GM18519 (cell line): ENCODE data around the gene BRCA2.

Experiments used
- ATAC-seq: cut with Tn5 transposase; IDR thresholded peaks from one replicate; pipeline ENCODE4 v1.9.1; 2021; ENCODE audit warnings: mild to moderate bottlenecking, moderate library complexity; ENCODE audit not compliant: unreplicated experiment, low FRiP score

BRCA2 gene

DNA sequence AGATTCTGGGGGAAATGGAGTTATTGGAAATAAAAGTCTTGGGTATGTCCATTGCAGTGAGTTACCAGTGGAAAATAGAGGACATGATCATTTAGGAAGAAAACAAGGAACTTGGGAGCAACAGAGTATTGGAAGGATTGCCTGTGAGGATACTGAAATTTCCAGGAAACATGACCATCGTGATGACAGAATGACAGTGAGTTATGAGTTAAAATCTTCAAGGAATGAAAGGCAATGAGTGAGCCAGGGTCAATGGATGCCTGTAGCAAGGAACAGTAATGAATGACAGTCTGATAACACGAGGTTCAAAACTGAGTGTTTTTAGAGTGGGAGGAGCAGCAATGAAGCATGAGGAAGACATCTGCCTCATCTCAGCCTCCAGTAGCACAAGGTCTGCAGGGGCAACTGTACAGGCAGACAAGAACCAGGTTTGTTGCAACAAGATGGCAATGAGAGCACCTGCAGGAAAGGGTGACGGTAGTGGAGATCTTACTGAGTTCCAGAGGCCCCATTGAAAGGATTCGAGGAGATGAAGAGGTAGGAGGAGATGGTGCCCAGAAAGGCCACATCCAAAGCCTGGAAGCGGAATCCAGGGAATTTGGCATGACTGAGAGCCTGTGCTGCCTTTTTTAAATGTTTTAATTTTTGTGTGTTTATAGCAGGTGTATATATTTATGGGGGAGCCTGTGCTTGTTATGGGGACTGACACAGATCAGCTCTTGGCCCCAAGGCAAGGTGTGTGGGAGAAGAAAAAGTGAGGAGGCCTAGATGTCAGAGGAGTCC lies 68.7 kb downstream of the BRCA2 start:
- ATAC-seq, result no peak

DNA sequence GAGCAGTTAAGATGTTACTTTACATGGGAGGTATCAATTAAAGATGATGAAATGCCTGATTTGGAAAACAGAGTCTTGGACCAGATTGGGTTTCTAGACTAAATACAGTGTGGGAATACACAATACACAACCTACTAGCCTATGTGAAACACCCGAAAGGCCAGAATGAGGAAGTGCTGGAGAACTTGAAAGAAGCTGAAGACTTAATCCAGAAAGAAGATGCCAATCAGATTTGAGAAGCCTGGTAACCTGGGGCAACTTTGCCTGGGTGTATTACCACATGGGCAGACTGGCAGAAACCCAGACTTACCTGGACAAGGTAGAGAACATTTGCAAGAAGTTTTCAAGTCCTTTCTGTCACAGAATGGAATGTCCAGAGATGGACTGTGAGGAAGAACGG lies 69.4 kb downstream of the BRCA2 start:
- ATAC-seq, result no peak

DNA sequence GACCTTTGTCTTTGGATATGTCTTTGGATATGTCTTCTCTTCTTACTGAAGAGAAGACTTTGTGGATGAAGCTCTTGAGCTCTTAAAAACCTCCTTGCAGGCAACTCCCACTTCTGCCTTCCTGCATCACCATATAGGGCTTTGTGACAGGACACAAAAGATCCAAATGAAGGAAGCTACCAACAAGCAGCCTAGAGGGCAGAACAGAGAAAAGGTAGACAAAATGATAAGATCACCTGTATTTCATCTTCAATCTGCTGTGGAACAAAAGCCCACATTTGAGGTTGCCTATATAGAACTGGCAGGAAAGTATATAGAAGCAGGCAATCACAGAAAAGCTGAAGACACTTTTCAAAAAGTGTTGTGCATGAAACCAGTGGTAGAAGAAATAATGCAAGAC lies 70.1 kb downstream of the BRCA2 start:
- no peak for ATAC-seq

DNA sequence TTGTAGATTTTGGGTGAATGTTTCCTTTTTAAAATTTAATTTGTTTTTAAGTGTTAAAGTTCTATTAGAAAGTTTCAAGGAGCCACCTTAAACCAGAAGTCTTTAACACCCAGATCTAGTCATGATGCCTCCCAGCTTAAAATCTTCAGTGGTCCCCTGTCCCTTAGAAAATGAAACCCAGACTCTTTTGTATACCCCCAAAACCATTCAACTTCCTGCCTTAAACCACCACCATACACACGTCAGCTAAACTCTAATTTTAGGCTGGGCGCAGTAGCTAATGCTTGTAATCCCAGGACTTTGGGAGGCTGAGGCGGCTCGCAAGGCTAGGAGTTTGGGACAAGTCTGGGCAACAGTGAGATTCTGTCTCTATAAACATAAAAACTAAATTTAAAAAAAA lies 74.7 kb downstream of the BRCA2 start:
- ATAC-seq, result no peak

DNA sequence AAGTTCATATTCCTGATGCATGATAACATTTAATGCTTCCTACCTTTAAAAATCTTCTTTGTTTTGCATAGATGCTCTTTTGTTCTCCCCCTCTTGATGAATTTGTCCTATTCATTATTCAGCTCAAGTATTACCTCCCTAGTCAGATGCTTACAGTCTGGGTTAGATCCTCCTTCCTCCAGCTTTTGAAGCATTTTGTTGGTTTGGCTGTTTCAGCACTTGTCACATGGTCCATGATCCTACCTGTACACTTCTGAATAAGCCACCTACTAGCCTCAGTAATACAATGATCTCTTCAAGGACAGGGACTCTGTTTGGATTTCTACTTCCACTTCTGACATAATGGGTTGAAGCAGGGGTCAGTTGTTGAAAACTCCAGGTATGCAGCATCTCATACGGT lies 75.2 kb downstream of the BRCA2 start:
- no peak for ATAC-seq

DNA sequence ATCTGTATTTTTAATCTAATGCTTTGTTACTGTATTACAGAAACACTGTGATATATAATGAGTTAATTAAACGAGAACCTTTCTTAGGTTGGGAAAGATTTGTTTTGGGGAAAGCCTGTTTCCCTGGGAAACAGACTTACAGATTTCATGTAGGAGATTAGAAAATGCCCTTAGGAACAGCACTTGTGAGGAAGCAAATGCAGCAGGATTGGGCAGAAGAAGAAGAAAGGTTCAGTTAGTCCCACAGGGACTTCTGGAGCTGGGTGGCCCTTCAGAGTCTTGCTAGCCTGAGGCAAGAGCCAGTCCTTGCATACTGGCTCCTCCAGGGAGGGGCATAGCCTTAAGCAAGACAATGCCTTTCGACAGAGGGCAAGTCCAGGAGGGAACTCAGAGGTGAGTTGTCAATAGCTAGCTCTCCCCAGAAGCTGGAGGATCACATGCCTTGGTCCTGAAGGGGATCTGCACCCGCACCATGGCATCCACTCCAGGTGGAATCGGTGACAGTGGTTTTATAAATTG lies 75.9 kb downstream of the BRCA2 start:
- no peak for ATAC-seq

DNA sequence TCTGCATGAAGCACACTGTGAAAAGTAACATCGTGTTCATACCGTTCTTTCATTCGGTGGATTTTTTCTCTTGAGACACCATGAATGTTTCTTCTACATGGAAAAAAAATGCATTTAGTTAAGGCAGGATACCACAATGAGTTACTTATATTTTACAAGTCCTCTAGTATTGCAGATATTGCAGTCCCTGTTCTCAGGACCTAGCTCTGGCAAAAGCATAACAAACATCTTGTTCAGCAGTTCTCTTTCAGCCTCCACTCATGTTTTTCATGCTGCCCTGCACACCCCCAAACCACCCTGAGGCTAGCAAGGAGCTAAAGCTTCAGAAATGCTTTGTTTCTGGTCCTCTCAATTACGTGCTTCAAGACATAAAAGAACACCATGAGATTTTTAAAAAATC lies 87.8 kb downstream of the BRCA2 start:
- ATAC-seq, result no peak

DNA sequence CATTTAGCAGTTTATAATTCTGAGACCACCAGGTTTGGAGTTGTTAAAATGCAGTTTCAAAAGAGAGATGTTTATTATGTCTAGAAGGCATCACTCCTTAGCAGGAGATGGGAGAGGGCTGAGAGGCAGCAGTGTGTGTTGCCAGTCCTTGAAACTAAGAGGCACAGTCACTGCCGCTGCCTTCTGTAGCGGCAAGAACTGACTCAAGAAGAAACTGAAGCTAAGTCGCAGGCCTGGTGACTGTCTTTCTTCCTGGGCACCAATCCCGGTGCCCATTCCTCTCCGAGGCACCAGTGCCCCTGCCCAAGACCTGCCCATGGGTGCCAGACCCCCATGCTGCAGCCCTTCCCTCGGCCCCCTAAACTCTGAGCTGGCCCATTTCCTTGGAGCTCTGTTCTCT lies 92.5 kb downstream of the BRCA2 start:
- no peak for ATAC-seq

DNA sequence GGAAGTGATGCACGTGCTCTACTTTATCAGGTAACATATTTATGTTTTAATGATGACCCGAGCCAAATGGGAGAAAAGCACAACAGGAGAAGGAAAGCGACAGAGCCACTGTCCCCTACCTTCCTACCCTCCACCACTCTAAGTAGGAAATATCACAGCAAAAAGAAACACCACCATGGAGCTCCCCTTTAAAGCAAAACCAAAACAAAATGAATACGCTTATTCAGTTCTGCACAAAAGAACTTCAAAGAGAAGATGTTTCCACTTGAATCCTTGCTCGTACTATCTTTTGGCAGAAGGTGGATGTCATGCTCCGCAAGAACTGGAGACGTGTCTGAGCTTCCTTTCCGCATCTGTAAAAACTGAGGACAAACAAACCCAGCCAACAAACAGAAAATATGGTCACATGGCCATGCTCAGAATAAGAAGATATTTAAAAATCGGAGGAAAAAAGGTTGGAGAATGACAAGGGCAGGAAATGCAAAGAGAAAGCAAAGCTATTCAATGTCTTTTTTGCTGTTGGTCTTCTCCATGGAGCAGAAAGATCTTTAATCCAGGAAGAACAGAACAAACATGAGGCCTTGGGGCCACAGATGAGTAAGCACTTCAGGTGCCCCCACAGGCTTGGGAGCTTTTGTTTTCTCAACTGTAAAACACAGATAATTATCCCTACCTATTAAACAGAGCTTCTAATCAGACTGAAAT lies 93.1 kb downstream of the BRCA2 start:
- no peak for ATAC-seq

DNA sequence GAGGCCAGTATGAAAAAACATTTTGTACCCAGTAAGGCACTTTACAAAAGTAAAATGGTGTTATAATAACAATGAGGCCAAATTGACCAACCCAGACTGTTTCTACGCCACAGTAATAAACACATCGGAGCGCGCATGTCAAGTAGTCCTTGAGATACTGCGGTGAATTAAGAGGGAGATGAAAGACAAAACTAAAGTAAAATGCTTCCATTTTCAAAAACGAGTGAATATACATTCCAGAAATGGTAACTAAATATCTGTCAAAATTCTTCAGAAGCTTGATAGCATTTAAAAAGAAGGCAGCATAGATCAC lies 93.6 kb downstream of the BRCA2 start:
- no peak for ATAC-seq

DNA sequence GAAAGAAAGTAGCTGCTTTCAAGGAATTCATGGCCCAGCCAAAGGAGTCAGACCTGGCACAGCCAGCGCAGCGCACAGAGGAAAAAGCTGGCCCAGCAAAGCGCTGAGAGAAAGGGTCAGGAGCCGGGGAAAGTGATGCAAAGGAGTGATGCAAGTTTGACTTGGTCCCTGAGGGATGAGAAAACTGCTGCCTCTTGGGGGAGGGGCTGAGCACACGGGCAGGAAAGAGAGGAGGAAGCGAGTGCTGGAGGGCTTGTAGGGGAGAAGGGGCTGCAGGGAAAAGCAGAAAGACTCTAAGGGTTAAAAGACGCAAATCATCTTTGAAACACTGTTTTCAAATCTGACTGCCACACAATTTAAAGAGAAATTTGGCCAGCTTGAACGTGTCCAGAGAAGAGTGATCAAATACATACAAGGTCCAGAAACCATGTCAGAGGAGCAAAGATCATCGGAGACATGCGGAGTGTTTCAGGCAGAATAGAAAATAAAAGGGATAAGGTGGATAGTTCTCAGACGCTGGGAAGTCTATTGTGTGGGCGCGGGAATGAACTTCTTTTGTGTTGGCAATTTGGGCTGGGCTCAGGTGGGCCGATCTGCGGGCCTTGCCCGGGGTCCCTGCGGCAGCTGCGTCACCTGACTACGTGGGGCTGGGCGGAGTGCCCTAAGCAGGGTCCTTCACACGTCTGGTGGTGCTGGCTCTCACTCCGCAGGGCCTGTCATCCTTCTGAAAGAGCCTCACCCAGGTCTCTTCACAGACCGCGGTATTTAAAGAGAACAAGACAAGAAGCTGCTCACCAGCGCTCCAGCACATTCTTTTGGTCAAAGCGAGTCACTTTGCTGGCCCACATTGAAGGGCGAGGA lies 94.5 kb downstream of the BRCA2 start:
- ATAC-seq, result no peak

DNA sequence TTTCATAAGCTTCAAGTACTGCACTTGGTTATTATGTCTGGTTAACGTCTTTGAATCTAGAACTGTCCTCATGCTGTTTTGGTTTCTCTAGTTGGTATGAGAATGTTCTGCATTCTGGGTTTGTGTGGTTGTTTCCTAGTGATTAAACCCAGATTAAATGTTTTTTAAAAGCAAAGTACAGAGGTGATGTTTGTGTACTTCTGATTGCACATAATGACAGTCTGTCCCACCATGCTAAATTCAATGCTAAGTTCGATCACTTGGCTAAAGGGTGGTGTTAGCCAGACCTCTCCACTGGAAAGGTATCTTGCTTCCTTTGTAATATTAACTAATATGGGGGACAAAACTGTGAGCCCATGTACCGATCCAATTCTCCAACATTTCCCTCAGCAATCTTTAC lies 98.0 kb downstream of the BRCA2 start:
- ATAC-seq, result no peak

DNA sequence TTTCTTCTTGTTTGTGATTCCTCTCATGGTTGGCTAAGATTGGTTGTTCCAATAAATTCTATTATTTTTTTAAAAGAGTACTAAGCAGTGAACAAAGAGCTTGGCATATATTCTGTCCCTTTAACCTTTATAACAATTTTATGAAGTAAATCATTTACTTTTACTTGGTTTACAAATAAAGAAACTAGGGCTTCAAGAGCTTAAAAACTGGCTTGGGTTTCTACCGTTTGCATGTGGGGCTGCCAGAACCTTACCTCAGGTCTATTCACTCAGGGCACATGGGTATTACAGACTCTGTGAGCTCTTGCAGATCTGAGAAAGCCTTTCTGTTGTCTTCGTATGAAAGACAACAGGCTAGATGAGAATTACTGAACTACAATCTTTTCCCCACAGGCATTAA lies 99.3 kb downstream of the BRCA2 start:
- ATAC-seq, result no peak

DNA sequence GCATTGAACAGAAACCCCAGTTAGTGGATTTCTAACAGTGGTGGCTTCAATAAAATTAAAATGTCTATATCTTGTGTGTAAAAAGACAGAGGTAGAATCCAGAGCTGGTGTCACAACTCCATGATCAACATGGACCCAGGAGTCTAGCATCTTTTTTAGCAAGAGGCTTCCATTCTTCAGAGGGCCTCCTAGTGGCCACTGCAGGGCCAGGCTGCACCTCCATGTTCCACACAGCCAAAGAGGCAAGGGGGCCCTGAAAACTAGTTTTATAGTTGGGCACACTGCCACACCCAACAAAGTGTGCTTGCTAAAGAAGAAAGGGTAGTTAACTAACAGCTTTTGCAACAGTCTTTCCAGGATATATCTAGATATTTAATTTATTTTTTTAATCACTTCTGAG lies 99.7 kb downstream of the BRCA2 start:
- no peak for ATAC-seq

DNA sequence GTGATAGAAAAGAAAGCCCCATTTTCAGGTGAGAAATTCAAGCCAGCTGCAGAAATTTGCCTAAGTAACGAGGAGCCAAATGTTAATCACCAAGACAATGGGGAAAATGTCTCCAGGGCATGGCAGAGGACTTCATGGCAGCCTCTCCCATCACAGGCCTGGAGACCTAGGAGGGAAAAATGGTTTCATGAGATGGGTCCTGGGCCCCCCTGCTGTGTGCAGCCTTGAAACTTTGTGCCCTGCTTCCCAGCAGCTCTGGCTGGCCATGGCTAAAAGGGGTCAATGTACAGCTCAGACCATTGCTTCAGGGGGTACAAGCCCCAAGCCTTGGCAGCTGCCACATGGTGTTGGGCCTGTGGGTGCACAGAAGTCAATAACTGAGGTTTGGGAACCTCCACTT lies 102.7 kb downstream of the BRCA2 start:
- no peak for ATAC-seq

DNA sequence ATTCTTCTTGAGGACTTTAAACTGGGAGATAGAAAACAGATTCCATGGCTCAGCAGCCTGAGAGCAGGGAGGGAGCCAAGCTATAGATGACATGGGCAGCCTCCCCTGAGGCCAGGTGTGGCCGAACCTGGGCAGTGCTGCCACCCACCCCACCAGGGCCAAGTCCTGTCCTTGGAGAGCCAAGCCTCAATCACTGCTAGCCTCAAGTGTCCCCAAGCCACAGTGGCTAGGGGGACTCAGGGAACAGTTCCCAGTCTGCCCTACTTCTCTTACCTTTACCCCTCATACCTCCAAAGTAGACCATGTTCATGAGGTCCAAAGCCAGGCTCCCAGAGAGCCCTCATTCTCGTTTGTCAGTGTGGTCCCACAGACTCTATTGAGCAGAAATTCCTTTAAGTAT lies 104.6 kb downstream of the BRCA2 start:
- ATAC-seq, result no peak

DNA sequence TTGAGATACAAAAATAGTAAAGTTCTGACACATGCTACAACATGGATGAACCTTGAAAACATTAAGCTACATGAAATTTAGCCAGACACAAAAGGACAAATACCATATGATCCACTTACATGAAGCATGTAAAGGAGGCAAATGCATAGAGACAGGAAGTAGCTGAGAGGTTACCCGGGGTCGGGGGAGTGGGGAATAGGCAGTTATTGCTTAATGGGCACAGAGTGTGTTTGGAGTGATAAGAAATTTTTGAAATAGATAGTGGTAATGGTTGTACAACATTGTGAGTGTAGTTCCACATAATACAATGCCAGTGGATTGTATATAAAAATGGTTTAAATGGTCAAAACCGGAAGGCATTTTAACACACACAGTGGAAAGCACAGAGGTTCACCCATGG lies 108.3 kb downstream of the BRCA2 start:
- ATAC-seq, result no peak

DNA sequence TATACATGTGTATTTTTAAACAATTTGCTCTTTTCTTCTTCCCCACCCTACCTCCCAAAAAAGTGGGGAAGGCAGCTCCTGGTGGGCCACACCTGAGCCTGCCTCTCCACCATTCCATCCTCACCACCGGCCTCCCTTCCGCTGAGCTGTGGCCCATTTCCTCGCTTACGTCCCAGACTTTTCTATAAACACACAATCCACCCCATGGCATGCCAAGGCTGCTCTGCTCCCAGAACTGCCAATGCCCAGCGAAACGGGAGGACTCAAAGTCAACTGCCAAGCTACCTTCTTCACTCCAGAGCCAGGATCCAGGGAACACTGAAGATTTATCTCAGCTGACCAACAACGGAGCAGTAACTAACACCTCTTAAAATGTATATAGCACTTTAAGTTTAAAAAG lies 109.8 kb downstream of the BRCA2 start:
- ATAC-seq, result no peak

DNA sequence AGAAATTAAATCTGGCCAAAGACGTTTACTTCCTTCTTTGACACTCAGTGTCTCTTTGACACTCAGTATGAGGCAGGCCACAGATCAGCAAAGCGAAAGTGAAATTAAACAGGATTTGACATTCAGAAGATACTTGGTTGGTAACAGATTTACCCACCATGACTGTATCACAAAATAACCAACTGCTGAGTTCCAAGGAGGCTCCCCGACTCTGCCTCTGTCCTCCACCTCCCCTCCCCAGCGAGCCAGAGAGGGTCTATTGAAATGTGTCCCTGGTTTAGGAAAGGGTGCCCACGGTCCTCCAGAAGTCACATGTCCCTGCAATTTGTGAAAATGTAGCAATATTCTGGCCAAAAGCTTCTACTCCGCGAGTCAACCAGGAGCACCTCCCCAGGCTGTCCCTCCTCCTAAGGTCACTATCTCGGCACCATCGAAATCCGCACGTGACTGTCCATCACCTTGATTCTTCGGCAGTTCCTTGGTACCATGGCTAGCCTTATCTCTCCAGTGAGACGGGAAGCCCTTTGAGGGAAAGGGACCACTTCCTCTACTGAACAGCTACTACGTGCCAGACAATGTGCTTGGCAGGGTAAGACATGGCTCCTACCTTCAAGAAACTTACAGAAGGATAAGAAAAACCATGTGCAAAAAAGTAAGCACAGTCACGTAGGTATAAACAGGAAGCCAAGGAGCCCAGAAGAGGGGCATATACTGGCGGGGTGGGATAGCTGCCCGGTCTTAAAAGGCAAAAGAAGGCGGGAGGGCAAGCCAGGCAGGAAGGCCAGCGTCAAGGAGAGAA lies 111.1 kb downstream of the BRCA2 start:
- peak; percentile 33 for ATAC-seq

DNA sequence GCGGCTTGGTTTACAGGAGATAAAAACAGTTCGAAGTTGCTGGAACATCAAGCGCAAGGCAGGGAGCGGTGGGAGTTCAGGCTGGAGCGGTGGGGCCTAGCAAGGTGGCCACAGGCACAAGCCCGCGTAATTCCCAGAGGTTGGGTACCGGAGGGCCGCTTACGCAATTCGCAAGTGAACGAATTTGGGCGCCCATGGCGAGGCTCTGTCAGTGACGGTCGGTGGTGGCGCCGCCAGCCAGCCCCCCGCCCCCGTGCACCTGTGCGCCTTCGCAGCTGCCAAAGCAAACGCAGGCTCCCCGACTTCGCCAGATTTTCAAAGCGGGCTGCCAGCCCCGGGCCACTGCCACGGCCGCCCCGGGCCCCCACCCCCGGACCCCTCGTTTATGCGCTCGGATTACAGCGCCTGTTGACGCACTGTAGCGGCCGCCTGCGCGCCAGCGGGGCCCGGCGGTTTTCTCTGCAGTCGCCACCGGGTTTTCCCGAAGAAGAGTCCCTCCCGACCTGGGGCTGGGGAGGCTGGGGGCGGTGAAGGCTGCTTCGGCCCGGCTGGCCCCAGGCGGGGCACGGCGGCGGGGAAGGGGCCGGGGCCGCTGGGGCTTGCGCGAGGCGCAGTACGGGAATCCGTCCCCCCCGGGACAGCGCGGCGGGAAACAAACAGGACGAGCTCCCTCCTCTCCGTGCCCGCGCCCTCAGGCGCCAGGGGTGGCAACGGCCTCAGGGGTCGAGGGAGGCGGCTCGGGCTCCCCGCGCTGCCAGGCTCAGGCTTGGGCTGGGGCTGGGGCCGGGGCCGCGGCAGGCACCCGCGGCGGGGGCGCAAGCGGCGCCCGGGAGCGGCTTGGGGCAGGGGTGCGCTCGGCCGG lies 111.9 kb downstream of the BRCA2 start:
- no peak for ATAC-seq
